ENCODE measurements around the gene FUT2.

DNA sequence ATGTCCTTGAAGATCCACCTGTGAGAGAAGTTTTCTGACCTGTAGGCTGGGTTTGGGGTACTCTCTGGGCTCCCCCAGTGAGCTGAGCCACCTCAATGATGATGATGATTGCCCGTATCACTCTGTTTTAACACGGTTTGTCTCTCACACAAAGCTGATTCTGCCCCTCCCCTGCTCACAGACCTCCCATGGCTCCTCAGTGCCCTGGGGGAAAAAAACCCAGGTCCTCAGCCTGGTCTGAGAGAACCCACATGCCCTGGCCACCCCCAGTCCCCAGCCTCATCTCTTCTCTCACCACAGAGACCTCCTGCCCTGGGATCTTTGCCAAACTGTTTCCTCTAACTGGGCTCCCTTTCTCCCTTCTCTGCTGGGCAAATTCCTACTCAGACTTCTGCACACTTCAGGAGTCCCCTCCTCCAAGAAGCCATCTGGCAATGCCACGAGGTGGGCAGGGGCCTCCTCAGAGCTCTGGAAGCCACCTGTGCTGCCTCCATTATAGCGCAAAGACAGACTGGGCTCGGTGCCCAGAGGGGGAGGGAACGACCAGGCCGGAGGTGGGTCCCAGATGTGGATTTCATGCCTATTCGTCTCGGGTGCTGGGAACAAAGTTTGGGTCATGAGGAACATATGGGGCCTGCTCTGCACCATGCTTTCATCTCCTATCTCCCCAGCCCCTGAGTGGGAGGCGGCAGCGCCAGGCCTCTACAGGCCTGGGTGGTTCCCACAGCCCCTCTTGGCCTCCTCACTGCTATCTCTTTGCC lies 41.3 kb upstream of the FUT2 start:
- TF ChIP-seq, protein P1, sequence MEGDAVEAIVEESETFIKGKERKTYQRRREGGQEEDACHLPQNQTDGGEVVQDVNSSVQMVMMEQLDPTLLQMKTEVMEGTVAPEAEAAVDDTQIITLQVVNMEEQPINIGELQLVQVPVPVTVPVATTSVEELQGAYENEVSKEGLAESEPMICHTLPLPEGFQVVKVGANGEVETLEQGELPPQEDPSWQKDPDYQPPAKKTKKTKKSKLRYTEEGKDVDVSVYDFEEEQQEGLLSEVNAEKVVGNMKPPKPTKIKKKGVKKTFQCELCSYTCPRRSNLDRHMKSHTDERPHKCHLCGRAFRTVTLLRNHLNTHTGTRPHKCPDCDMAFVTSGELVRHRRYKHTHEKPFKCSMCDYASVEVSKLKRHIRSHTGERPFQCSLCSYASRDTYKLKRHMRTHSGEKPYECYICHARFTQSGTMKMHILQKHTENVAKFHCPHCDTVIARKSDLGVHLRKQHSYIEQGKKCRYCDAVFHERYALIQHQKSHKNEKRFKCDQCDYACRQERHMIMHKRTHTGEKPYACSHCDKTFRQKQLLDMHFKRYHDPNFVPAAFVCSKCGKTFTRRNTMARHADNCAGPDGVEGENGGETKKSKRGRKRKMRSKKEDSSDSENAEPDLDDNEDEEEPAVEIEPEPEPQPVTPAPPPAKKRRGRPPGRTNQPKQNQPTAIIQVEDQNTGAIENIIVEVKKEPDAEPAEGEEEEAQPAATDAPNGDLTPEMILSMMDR (IDR thresholded peaks at IDR 0.05), result no peak
- TF ChIP-seq POLR2A (IDR thresholded peaks at IDR 0.05), result no peak

Measured in thyroid gland (tissue), 4 donors.